DMS153 treated with DMSO at 0.1 percent for 48 hours (cell line): ENCODE data around the gene RNF145.
"Not testable (repeated sequence)": the region's sequence is repeated elsewhere in the genome, so short reads cannot be mapped to it uniquely, and the experiment has no call there.

Experiments
- DNase-seq: peaks from one replicate; lab custom pipeline; 2025; ENCODE audit not compliant: unreplicated experiment; lab: John Stamatoyannopoulos, UW

Gene RNF145

GRCh38 chr5:159120446-159120845 is 88.9 kb downstream of the RNF145 start:
- no peak for DNase-seq

GRCh38 chr5:159119842-159120241 is 89.5 kb downstream of the RNF145 start:
- not testable (repeated sequence) for DNase-seq

DNA sequence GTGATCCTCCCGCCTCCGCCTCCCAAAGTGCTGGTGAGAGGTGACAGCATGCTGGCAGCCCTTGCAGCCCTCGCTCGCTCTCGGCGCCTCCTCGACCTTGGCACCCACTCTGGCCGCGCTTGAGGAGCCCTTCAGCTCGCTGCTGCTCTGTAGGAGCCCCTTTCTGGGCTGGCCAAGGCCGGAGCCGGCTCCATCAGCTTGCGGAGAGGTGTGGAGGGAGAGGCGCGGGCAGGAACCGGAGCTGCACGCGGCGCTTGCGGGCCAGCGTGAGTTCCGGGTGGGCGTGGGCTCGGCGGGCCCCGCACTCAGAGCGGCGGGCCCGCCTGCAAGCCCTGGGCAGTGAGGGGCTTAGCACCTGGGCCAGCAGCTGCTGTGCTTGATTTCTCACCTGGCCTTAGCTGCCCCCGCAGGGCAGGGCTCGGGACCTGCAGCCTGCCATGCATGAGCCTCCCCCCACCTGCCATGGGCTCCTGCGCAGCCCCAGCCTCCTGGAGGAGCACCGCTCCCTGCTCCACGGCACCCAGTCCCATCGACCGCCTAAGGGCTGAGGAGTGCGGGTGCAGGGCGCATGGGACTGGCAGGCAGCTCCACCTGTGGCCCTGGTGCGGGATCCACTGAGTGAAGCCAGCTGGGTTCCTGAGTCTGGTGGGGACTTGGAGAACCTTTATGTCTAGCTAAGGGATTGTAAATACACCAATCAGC is 90.2 kb downstream of the RNF145 start:
- not testable (repeated sequence) for DNase-seq

DNA sequence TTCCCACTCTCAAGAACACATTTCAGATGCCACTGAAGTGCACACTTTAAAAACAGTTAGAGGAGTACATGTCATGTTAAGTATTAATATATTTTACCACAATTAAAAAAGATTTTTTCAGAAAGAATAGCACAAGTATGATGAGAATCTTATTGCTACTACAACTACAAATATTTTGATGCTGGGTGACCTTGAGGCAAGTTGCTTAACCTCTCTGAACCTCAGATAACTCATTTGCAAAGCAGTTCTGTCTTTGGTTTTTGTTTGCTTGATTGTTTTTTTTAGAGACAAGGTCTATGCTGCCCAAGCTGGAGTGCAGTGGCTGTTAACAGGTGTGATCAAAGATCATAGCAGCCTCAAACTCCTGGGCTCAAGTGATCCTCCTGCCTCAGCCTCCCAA is 95.9 kb downstream of the RNF145 start:
- DNase-seq, result no peak

DNA sequence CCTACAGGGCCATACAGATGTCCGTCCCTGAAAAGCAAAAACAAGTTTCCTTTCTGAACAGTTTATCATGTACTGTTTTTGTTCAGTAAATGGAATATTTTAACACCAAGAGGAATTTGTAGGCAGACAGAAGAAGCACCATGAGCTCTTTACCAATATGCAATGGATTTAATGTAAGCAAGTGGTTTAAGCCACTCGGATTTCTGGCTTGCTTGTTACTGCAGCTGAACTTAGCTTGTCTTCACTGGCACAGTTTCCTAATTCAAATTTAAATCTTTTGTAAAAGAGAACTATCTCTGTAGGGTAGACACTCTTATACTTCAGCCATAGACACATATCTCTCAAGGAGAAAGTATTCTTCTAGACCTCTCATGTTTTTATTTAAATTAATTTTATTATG is 96.9 kb downstream of the RNF145 start:
- no peak for DNase-seq
